ENCODE data around the gene STEAP2.
"Not testable (repeated sequence)": the region's sequence is repeated elsewhere in the genome, so short reads cannot be mapped to it uniquely, and the experiment has no call there.

STEAP2 gene

GRCh38 chr7:90180649-90181048 is 30.9 kb upstream of the STEAP2 start:
- TF ChIP-seq CTCF (IDR thresholded peaks at IDR 0.05; ENCODE audit: low read depth, low read length), result no peak
- DNase-seq (ENCODE audit: extremely low read depth, low read depth), result no peak

GRCh38 chr7:90181485-90181884 is 30.1 kb upstream of the STEAP2 start:
- TF ChIP-seq CTCF (IDR thresholded peaks at IDR 0.05; ENCODE audit: low read depth, low read length), result no peak
- no peak for DNase-seq (ENCODE audit: extremely low read depth, low read depth)

- DNase-seq (ENCODE audit: extremely low read depth, low read depth), result not testable (repeated sequence)
These were observed 25.2 kb upstream of the STEAP2 start for GRCh38 chr7:90186290-90186689.

- no peak for TF ChIP-seq CTCF (IDR thresholded peaks at IDR 0.05; ENCODE audit: low read depth, low read length)
- no peak for DNase-seq (ENCODE audit: extremely low read depth, low read depth)
These were observed 24.0 kb upstream of the STEAP2 start for GRCh38 chr7:90187507-90188050.

GRCh38 chr7:90188281-90188680 is 23.3 kb upstream of the STEAP2 start:
- TF ChIP-seq CTCF (IDR thresholded peaks at IDR 0.05; ENCODE audit: low read depth, low read length), result no peak
- no peak for DNase-seq (ENCODE audit: extremely low read depth, low read depth)

GRCh38 chr7:90190995-90191394 is 20.5 kb upstream of the STEAP2 start:
- DNase-seq (ENCODE audit: extremely low read depth, low read depth), result no peak
- no peak for TF ChIP-seq CTCF (IDR thresholded peaks at IDR 0.05; ENCODE audit: low read depth, low read length)

- TF ChIP-seq CTCF (IDR thresholded peaks at IDR 0.05; ENCODE audit: low read depth, low read length), result no peak
- no peak for DNase-seq (ENCODE audit: extremely low read depth, low read depth)
These were observed 19.9 kb upstream of the STEAP2 start for GRCh38 chr7:90191648-90192047.

Measured in AG09319 (cell line).